Thyroid gland (tissue), 4 donors: ENCODE measurements around the gene CRX. TPM values are rescaled to one million over a fixed set of nuclear protein-coding genes. Genes with fewer than 3 reads are reported as not detected.

Experiments
- DNase-seq, 2 donors: peaks; one replicate each; pipeline ENCODE4 v3.0.0-alpha.2; 2019
- H3K27ac ChIP-seq, 3 donors: fragments of 200-600 bp; sonication (generic); 1 replicate in 2 of 3; 2 replicates in 1 of 3; pipeline ENCODE4 v1.5.1; 2016 to 2019; ENCODE audit warnings: mild to moderate bottlenecking in 1 of 3, moderate library complexity in 1 of 3
- H3K27me3 ChIP-seq: fragments of 200-600 bp; sonication (generic); one replicate; pipeline ENCODE4 v1.5.1; 2019
- H3K36me3 ChIP-seq, 2 donors: fragments of 200-600 bp; sonication (generic); one replicate each; pipeline ENCODE4 v1.5.1; 2016 to 2019
- H3K4me1 ChIP-seq, 2 donors: fragments of 200-600 bp; sonication (generic); one replicate each; pipeline ENCODE4 v1.5.1; 2017 to 2019
- H3K4me3 ChIP-seq, 3 donors: fragments of 200-600 bp; sonication (generic); replicated peaks in 1 of 3; 1 replicate in 2 of 3; 2 replicates in 1 of 3; pipeline ENCODE4 v1.5.1; 2016; ENCODE audit warnings: mild to moderate bottlenecking in 1 of 3
- H3K9me3 ChIP-seq: fragments of 200-600 bp; sonication (generic); one replicate; pipeline ENCODE4 v1.5.1; 2017
- CTCF ChIP-seq, 6 experiments: fragments of 200-600 bp in 3 of 6; fragments of 450-650 bp in 3 of 6; sonication (generic) in 3 of 6; IDR thresholded peaks; one replicate each; pipeline ENCODE4 v1.5.1; 2016 to 2019; ENCODE audit warnings: antibody characterized with exemption in 6 of 6, mild to moderate bottlenecking in 2 of 6, inconsistent platforms in 1 of 6, moderate library complexity in 1 of 6
- POLR2A ChIP-seq, 2 donors: fragments of 450-650 bp; IDR thresholded peaks; one replicate each; pipeline ENCODE4 v1.6.1; 2017; ENCODE audit warnings: antibody characterized with exemption in 2 of 2, mild to moderate bottlenecking in 2 of 2, moderate library complexity in 1 of 2
- WGBS, 2 donors: methylation state at CpG; one replicate each; pipeline ENCODE4 v1.1.5; 2017; 5-methylcytosine and 5-hydroxymethylcytosine counted together
- intact Hi-C: fragments of 100-400 bp; cut with DNase I; formaldehyde crosslinking; loops from one replicate; pipeline ENCODE4 v1.15.1; 2023
- total RNA-seq, 4 donors: library from RNA; depleted of rRNA; stranded (reverse); fragments of >200 nt; gene quantifications; one replicate each; pipeline ENCODE4 v1.2.3, GENCODE V29; 2016

CRX gene
- total RNA-seq, 4 donors from 2014 or later: not detected

- Histone ChIP-seq H3K36me3 (no peaks in the 10 kb centered on the region), H3K4me1 (no peaks in the 10 kb centered on the region), H3K9me3 (no peaks in the 10 kb centered on the region), H3K27me3 (no peaks in the 10 kb centered on the region), H3K27ac (no peak overlapping the region), H3K4me3 (no peak overlapping the region)
- intact Hi-C loops: no loop called here
- no peak for DNase-seq
- 86 to 87% methylated on average over 3 of the region's 3 CpGs for WGBS, 2 donors
- TF ChIP-seq CTCF (IDR thresholded peaks at IDR 0.05): no peak
- TF ChIP-seq POLR2A (IDR thresholded peaks at IDR 0.05): no peak
Measured at GRCh38 chr19:47882890-47883289, 61.2 kb downstream of the CRX start.

GRCh38 chr19:47885067-47885463, 63.3 kb downstream of the CRX start:
- WGBS, 2 donors: 64 to 69% methylated on average over 5 of the region's 5 CpGs

GRCh38 chr19:47886010-47886559, 64.3 kb downstream of the CRX start, which contains the start of gene SULT2A1:
SULT2A1 (minus strand) TSS chr19:47886315; CDS start chr19:47886257, 58 bp downstream.
- Histone ChIP-seq H3K36me3 (no peaks in the 10 kb centered on the region), H3K27me3 (no peaks in the 10 kb centered on the region), H3K4me1 (no peaks in the 10 kb centered on the region), H3K9me3 (no peaks in the 10 kb centered on the region), H3K4me3 (no peak within 1 kb of the TSS), H3K27ac (no peak within 1 kb of the TSS)
- TF ChIP-seq CTCF (IDR thresholded peaks at IDR 0.05) (no peak), POLR2A (IDR thresholded peaks at IDR 0.05) (no peak)
- 66 to 73% methylated on average over 12 of the region's 12 CpGs for WGBS, 2 donors
- intact Hi-C loops: no loop called here
- DNase-seq: no peak

More at GRCh38 chr19:47885067-47885463, 63.3 kb downstream of the CRX start:
- Histone ChIP-seq H3K36me3 (no peaks in the 10 kb centered on the region), H3K4me3 (no peak overlapping the region), H3K4me1 (no peaks in the 10 kb centered on the region), H3K27me3 (no peaks in the 10 kb centered on the region), H3K9me3 (no peaks in the 10 kb centered on the region), H3K27ac (no peak overlapping the region)
- no peak for TF ChIP-seq CTCF (IDR thresholded peaks at IDR 0.05)
- TF ChIP-seq POLR2A (IDR thresholded peaks at IDR 0.05): no peak
- no peak for DNase-seq
- intact Hi-C loops: no loop called here

GRCh38 chr19:47890865-47891621, 69.3 kb downstream of the CRX start:
- no peak overlapping the region for H3K4me3 ChIP-seq
- no peak for DNase-seq
- no peak for TF ChIP-seq CTCF (IDR thresholded peaks at IDR 0.05)
- no peaks in the 10 kb centered on the region for H3K27me3 ChIP-seq
- intact Hi-C loops: no loop called here
- H3K9me3 ChIP-seq: no peaks in the 10 kb centered on the region
- H3K27ac ChIP-seq: no peak overlapping the region
- 76 to 79% methylated on average over 7 of the region's 7 CpGs for WGBS, 2 donors
- no peaks in the 10 kb centered on the region for H3K4me1 ChIP-seq
- H3K36me3 ChIP-seq: no peaks in the 10 kb centered on the region

DNA sequence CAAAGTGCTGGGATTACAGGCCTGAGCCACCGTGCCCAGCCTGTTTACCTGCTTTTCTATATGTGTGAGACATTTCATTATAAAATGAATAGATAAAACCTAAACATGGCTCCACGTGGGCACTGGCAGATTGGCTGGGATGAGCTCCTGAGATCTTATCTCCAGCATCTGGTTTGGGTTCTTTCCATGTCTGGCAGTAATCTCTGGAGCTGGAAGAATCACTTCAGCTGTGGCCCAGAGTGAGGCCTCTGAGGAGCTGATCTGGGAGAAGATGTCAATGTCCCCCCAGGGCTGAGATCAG, 69.8 kb downstream of the CRX start:
- Histone ChIP-seq H3K27ac (no peak overlapping the region), H3K4me3 (no peak overlapping the region), H3K9me3 (no peaks in the 10 kb centered on the region), H3K27me3 (no peaks in the 10 kb centered on the region), H3K36me3 (no peaks in the 10 kb centered on the region), H3K4me1 (no peaks in the 10 kb centered on the region)
- intact Hi-C loops: no loop called here
- DNase-seq: no peak
- TF ChIP-seq CTCF (IDR thresholded peaks at IDR 0.05) (no peak), POLR2A (IDR thresholded peaks at IDR 0.05) (no peak)
- 58 to 76% methylated on average over 2 of the region's 2 CpGs for WGBS, 2 donors
